PC-9 (cell line): ENCODE data around the gene HLA-A. TPM values are rescaled to one million over a fixed set of nuclear protein-coding genes. Genes with fewer than 3 reads are reported as not detected.

ENCODE experiments used
- BruUV-seq: library from RNA; stranded (reverse); fragments of 400-500 nt; replicated peaks from 2 replicates; lab custom pipeline; 2021; lab: Mats Ljungman, UMichigan
- CTCF ChIA-PET: fragments of 300-600 bp; sonication (Branson Sonifier 250); formaldehyde crosslinking; loops from one replicate; lab custom pipeline; 2022; ENCODE audit warnings: antibody characterized with exemption; lab: Charles Lee
- POLR2A ChIA-PET: fragments of 300-600 bp; sonication (Branson Sonifier 250); formaldehyde crosslinking; loops from one replicate; lab custom pipeline; 2022; ENCODE audit warnings: antibody characterized with exemption; ENCODE audit not compliant: unreplicated experiment; lab: Charles Lee
- DNase-seq, 2 experiments: peaks; one replicate each; pipeline versions ENCODE4 v3.0.0 to v3.0.0-alpha.2; 2015 to 2022; ENCODE audit warnings: mixed read lengths in 1 of 2
- H2AFZ ChIP-seq: fragments of 200-600 bp; sonication (generic); 2 replicates; pipeline ENCODE4 v1.8.1; 2017; ENCODE audit warnings: antibody characterized with exemption
- H3F3A ChIP-seq: fragments of 200-600 bp; sonication (generic); 2 replicates; pipeline ENCODE4 v1.8.1; 2017; ENCODE audit warnings: antibody characterized with exemption, mild to moderate bottlenecking, low read depth; ENCODE audit not compliant: insufficient read depth
- H3K27ac ChIP-seq: fragments of 200-600 bp; sonication (generic); 2 replicates; pipeline ENCODE4 v1.6.1; 2016; ENCODE audit warnings: mixed run types
- H3K27me3 ChIP-seq: fragments of 200-600 bp; sonication (generic); 2 replicates; pipeline ENCODE4 v1.6.1; 2016; ENCODE audit warnings: low read depth, mixed run types; ENCODE audit not compliant: insufficient read depth
- H3K36me3 ChIP-seq: fragments of 200-600 bp; sonication (generic); 2 replicates; pipeline ENCODE4 v1.6.1; 2016; ENCODE audit warnings: low read depth, mixed run types
- H3K4me1 ChIP-seq: fragments of 200-600 bp; sonication (generic); replicated peaks from 2 replicates; pipeline ENCODE4 v1.6.1; 2016; ENCODE audit warnings: mixed run types; ENCODE audit not compliant: insufficient read depth
- H3K4me2 ChIP-seq: fragments of 200-600 bp; sonication (generic); 2 replicates; pipeline ENCODE4 v1.6.1; 2017; ENCODE audit warnings: mixed run types
- H3K4me3 ChIP-seq: fragments of 200-600 bp; sonication (generic); 2 replicates; pipeline ENCODE4 v1.6.1; 2016; ENCODE audit warnings: mixed run types
- H3K79me2 ChIP-seq: fragments of 200-600 bp; sonication (generic); 2 replicates; pipeline ENCODE4 v1.6.1; 2017; ENCODE audit warnings: low read depth, mixed run types
- H3K9me2 ChIP-seq: fragments of 200-600 bp; sonication (generic); 2 replicates; pipeline ENCODE4 v1.8.1; 2017; ENCODE audit warnings: mild to moderate bottlenecking; ENCODE audit not compliant: insufficient read depth
- H3K9me3 ChIP-seq: fragments of 200-600 bp; sonication (generic); 2 replicates; pipeline ENCODE4 v1.8.1; 2016; ENCODE audit warnings: low read depth; ENCODE audit not compliant: insufficient read depth
- H4K20me1 ChIP-seq: fragments of 200-600 bp; sonication (generic); 2 replicates; pipeline ENCODE4 v1.8.1; 2017; ENCODE audit not compliant: insufficient read depth
- CTCF ChIP-seq: fragments of 200-600 bp; sonication (generic); conservative IDR thresholded peaks from 2 replicates; pipeline ENCODE4 v1.6.1; 2017; ENCODE audit warnings: mixed run types, antibody characterized with exemption, mild to moderate bottlenecking, moderate library complexity
- EZH2 ChIP-seq: fragments of 200-600 bp; sonication (generic); IDR thresholded peaks from 2 replicates; pipeline ENCODE4 v1.8.0; 2017; ENCODE audit warnings: antibody characterized with exemption, low read depth
- intact Hi-C: fragments of 100-400 bp; cut with micrococcal nuclease; formaldehyde crosslinking; loops from one replicate; pipeline ENCODE4 v1.10.0; 2022; ENCODE audit not compliant: unreplicated experiment
- total RNA-seq: library from RNA; stranded (reverse); gene quantifications from 2 replicates; pipeline ENCODE4 v1.2.3, GENCODE V29; 2021

The HLA-A gene
- total RNA-seq, 1 experiment from 2014 or later, result 168 TPM

- Histone ChIP-seq H3K4me1 (no peaks in the 10 kb centered on the region), H4K20me1 (no peaks in the 10 kb centered on the region), H3F3A (no peaks in the 10 kb centered on the region), H3K4me3 (no peak overlapping the region), H3K36me3 (no peaks in the 10 kb centered on the region), H2AFZ (no peak overlapping the region), H3K79me2 (no peaks in the 10 kb centered on the region), H3K4me2 (no peak overlapping the region), H3K9me3 (no peaks in the 10 kb centered on the region), H3K27me3 (no peaks in the 10 kb centered on the region), H3K27ac (no peak overlapping the region), H3K9me2 (no peaks in the 10 kb centered on the region)
- TF ChIP-seq CTCF, result no peak
- no peak for TF ChIP-seq EZH2
- no TSS peak for BruUV-seq
- intact Hi-C loops, result no loop called here
- ChIA-PET POLR2A (no interaction called here), CTCF (no interaction called here)
- DNase-seq, result no peak
Measured at GRCh38 chr6:29935273-29935955, 6.9 kb upstream of the HLA-A start.

- ChIA-PET CTCF (no interaction called here), POLR2A (interaction anchor here (0.6 kb wide), 1 partner anchor 418 kb away, joined by 6 read pairs; no protein-coding TSS in a partner anchor)
- no peaks in the 10 kb centered on the region for H3F3A ChIP-seq
- no peaks in the 10 kb centered on the region for H4K20me1 ChIP-seq
- no peak overlapping the region for H3K4me2 ChIP-seq
- H3K36me3 ChIP-seq, result no peaks in the 10 kb centered on the region
- H3K4me1 ChIP-seq, result no peaks in the 10 kb centered on the region
- H3K4me3 ChIP-seq, result no peak overlapping the region
- H3K79me2 ChIP-seq, result no peaks in the 10 kb centered on the region
- DNase-seq, result no peak
- no peak overlapping the region for H3K27ac ChIP-seq
- intact Hi-C loops, result no loop called here
- no peaks in the 10 kb centered on the region for H3K9me3 ChIP-seq
- no TSS peak for BruUV-seq
- TF ChIP-seq EZH2 (no peak), CTCF (no peak)
- no peak overlapping the region for H2AFZ ChIP-seq
- no peaks in the 10 kb centered on the region for H3K9me2 ChIP-seq
- no peaks in the 10 kb centered on the region for H3K27me3 ChIP-seq
Measured at GRCh38 chr6:29938746-29939508, 3.4 kb upstream of the HLA-A start.

- Histone ChIP-seq H3K4me1 (no peaks in the 10 kb centered on the region), H3K27ac (no peak overlapping the region), H3K9me3 (no peaks in the 10 kb centered on the region), H3K27me3 (no peaks in the 10 kb centered on the region), H3F3A (no peaks in the 10 kb centered on the region), H3K79me2 (no peaks in the 10 kb centered on the region), H3K9me2 (no peaks in the 10 kb centered on the region), H2AFZ (no peak overlapping the region), H3K4me2 (no peak overlapping the region), H3K4me3 (no peak overlapping the region), H4K20me1 (no peaks in the 10 kb centered on the region), H3K36me3 (no peaks in the 10 kb centered on the region)
- POLR2A ChIA-PET, result no interaction called here
- BruUV-seq, result no TSS peak
- no peak for DNase-seq
- TF ChIP-seq EZH2 (no peak), CTCF (no peak)
- intact Hi-C loops, result no loop called here
- CTCF ChIA-PET, result interaction anchor here (0.6 kb wide), 1 partner anchor 221 kb away, joined by 4 read pairs; no protein-coding TSS in a partner anchor
Measured at GRCh38 chr6:29941016-29941415, 1.3 kb upstream of the HLA-A start.
